Activated naive CD4-positive, alpha-beta T cell treated with anti-CD3 and anti-CD28 coated beads, Interleukin-2, amount 10 ng/mL, durations not matched to agents 7 days and 5 days (primary cell): ENCODE measurements around the gene ISOC1.

Experiments
- CTCF ChIA-PET: fragments of 350-600 bp; sonication (Branson Sonifier 250); formaldehyde crosslinking; loops from one replicate; lab custom pipeline; 2021; ENCODE audit warnings: antibody characterized with exemption; lab: Charles Lee
- DNase-seq: peaks from one replicate; pipeline ENCODE4 v3.0.0-alpha.2; 2020
- H3K27ac Mint-ChIP-seq: one replicate; pipeline ENCODE4 v1.8.0; 2021; ENCODE audit warnings: mild to moderate bottlenecking, moderate library complexity, mixed read lengths
- H3K27me3 Mint-ChIP-seq: one replicate; pipeline ENCODE4 v1.8.0; 2021; ENCODE audit warnings: mild to moderate bottlenecking, mixed read lengths
- H3K36me3 Mint-ChIP-seq: one replicate; pipeline ENCODE4 v1.8.0; 2021; ENCODE audit warnings: mixed read lengths
- H3K4me1 Mint-ChIP-seq: one replicate; pipeline ENCODE4 v1.8.0; 2021; ENCODE audit warnings: mixed read lengths
- H3K4me3 Mint-ChIP-seq: one replicate; pipeline ENCODE4 v1.8.0; 2021; ENCODE audit warnings: mild to moderate bottlenecking, moderate library complexity, mixed read lengths
- H3K9me3 Mint-ChIP-seq: one replicate; pipeline ENCODE4 v1.8.0; 2021; ENCODE audit warnings: mixed read lengths

The ISOC1 gene

GRCh38 chr5:129077433-129078075 lies 17.0 kb upstream of the ISOC1 start:
- H3K4me3 Mint-ChIP-seq: no peak overlapping the region
- H3K4me1 Mint-ChIP-seq: no peaks in the 10 kb centered on the region
- no peaks in the 10 kb centered on the region for H3K36me3 Mint-ChIP-seq
- CTCF ChIA-PET: no interaction called here
- no peak overlapping the region for H3K27ac Mint-ChIP-seq
- no peaks in the 10 kb centered on the region for H3K9me3 Mint-ChIP-seq
- no peaks in the 10 kb centered on the region for H3K27me3 Mint-ChIP-seq
- DNase-seq: no peak

- Mint-ChIP-seq H3K27me3 (no peaks in the 10 kb centered on the region), H3K4me3 (no peak overlapping the region), H3K4me1 (no peaks in the 10 kb centered on the region), H3K9me3 (no peaks in the 10 kb centered on the region), H3K27ac (no peak overlapping the region), H3K36me3 (no peaks in the 10 kb centered on the region)
- no peak for DNase-seq
- CTCF ChIA-PET: no interaction called here
These were observed 16.3 kb upstream of the ISOC1 start for GRCh38 chr5:129078247-129078646.

- Mint-ChIP-seq H3K27me3 (no peaks in the 10 kb centered on the region), H3K9me3 (no peaks in the 10 kb centered on the region), H3K4me3 (no peak overlapping the region), H3K36me3 (no peaks in the 10 kb centered on the region), H3K4me1 (no peaks in the 10 kb centered on the region), H3K27ac (no peak overlapping the region)
- DNase-seq: no peak
- CTCF ChIA-PET: no interaction called here
These were observed 15.9 kb upstream of the ISOC1 start for GRCh38 chr5:129078660-129079059.

- H3K4me3 Mint-ChIP-seq: no peak overlapping the region
- no peaks in the 10 kb centered on the region for H3K9me3 Mint-ChIP-seq
- H3K27ac Mint-ChIP-seq: no peak overlapping the region
- H3K4me1 Mint-ChIP-seq: no peaks in the 10 kb centered on the region
- H3K36me3 Mint-ChIP-seq: no peaks in the 10 kb centered on the region
- H3K27me3 Mint-ChIP-seq: no peaks in the 10 kb centered on the region
- no peak for DNase-seq
- CTCF ChIA-PET: no interaction called here
These were observed 15.1 kb upstream of the ISOC1 start for GRCh38 chr5:129079496-129079895.

- Mint-ChIP-seq H3K27ac (no peak overlapping the region), H3K4me1 (no peaks in the 10 kb centered on the region), H3K9me3 (no peaks in the 10 kb centered on the region), H3K27me3 (no peaks in the 10 kb centered on the region), H3K4me3 (no peak overlapping the region), H3K36me3 (no peaks in the 10 kb centered on the region)
- no peak for DNase-seq
- CTCF ChIA-PET: no interaction called here
These were observed 13.8 kb upstream of the ISOC1 start for GRCh38 chr5:129080766-129081165.

- H3K9me3 Mint-ChIP-seq: no peaks in the 10 kb centered on the region
- peaks cover 7% of the 10 kb centered on the region for H3K27me3 Mint-ChIP-seq
- H3K27ac Mint-ChIP-seq: no peak overlapping the region
- CTCF ChIA-PET: interaction anchor here (0.7 kb wide), 1 partner anchor 188 kb away, joined by 3 read pairs; no protein-coding TSS in a partner anchor
- no peaks in the 10 kb centered on the region for H3K36me3 Mint-ChIP-seq
- no peaks in the 10 kb centered on the region for H3K4me1 Mint-ChIP-seq
- H3K4me3 Mint-ChIP-seq: no peak overlapping the region
- no peak for DNase-seq
These were observed 12.1 kb upstream of the ISOC1 start for GRCh38 chr5:129082225-129083136.

GRCh38 chr5:129094924-129095899 lies 663 bp downstream of the ISOC1 start:
- Mint-ChIP-seq H3K27ac (peak overlapping the region; percentile 73), H3K36me3 (no peaks in the 10 kb centered on the region), H3K27me3 (peaks cover 10% of the 10 kb centered on the region), H3K4me3 (peak overlapping the region; percentile 85), H3K4me1 (peaks cover 30% of the 10 kb centered on the region), H3K9me3 (no peaks in the 10 kb centered on the region)
- CTCF ChIA-PET: interaction anchor here (0.7 to 2.1 kb wide), 8 partner anchors 8 to 189 kb away, joined by 3 to 11 read pairs (median 4); no protein-coding TSS in a partner anchor
- DNase-seq: peak; percentile 69

- Mint-ChIP-seq H3K27ac (no peak overlapping the region), H3K4me1 (peaks cover 30% of the 10 kb centered on the region), H3K27me3 (peaks cover 4% of the 10 kb centered on the region), H3K36me3 (no peaks in the 10 kb centered on the region), H3K4me3 (peak overlapping the region; percentile 31), H3K9me3 (no peaks in the 10 kb centered on the region)
- CTCF ChIA-PET: interaction anchor here (0.9 to 1.0 kb wide), 2 partner anchors 15 to 27 kb away, joined by 3 to 4 read pairs; no protein-coding TSS in a partner anchor
- no peak for DNase-seq
These were observed 1.9 kb downstream of the ISOC1 start for GRCh38 chr5:129096382-129096991.

GRCh38 chr5:129097498-129098296 lies 3.1 kb downstream of the ISOC1 start:
- Mint-ChIP-seq H3K4me1 (peaks cover 30% of the 10 kb centered on the region), H3K36me3 (no peaks in the 10 kb centered on the region), H3K4me3 (no peak overlapping the region), H3K27ac (no peak overlapping the region), H3K9me3 (no peaks in the 10 kb centered on the region), H3K27me3 (peaks cover 4% of the 10 kb centered on the region)
- CTCF ChIA-PET: interaction anchor here (1.0 kb wide), 1 partner anchor 14 kb away, joined by 3 read pairs; no protein-coding TSS in a partner anchor
- no peak for DNase-seq

- no peak overlapping the region for H3K4me3 Mint-ChIP-seq
These were observed 4.1 kb downstream of the ISOC1 start for GRCh38 chr5:129098488-129099183.

GRCh38 chr5:129099184-129099569 lies 4.6 kb downstream of the ISOC1 start:
- CTCF ChIA-PET: interaction anchor here (0.8 to 1.6 kb wide), 2 partner anchors 27 to 32 kb away, joined by 3 to 8 read pairs; no protein-coding TSS in a partner anchor

More at GRCh38 chr5:129098488-129099183, 4.1 kb downstream of the ISOC1 start:
- no peak for DNase-seq
- Mint-ChIP-seq H3K27ac (no peak overlapping the region), H3K36me3 (no peaks in the 10 kb centered on the region), H3K4me1 (peaks cover 30% of the 10 kb centered on the region), H3K27me3 (peaks cover 4% of the 10 kb centered on the region), H3K9me3 (no peaks in the 10 kb centered on the region)
- CTCF ChIA-PET: interaction anchor here (0.8 to 1.6 kb wide), 2 partner anchors 27 to 32 kb away, joined by 3 to 8 read pairs; no protein-coding TSS in a partner anchor

GRCh38 chr5:129101794-129102193 lies 7.2 kb downstream of the ISOC1 start:
- Mint-ChIP-seq H3K36me3 (peaks cover 10% of the 10 kb centered on the region), H3K27ac (no peak overlapping the region), H3K9me3 (no peaks in the 10 kb centered on the region), H3K4me3 (no peak overlapping the region), H3K4me1 (peaks cover 14% of the 10 kb centered on the region), H3K27me3 (no peaks in the 10 kb centered on the region)
- CTCF ChIA-PET: no interaction called here
- no peak for DNase-seq

More at GRCh38 chr5:129099184-129099569, 4.6 kb downstream of the ISOC1 start:
- Mint-ChIP-seq H3K4me1 (peaks cover 28% of the 10 kb centered on the region), H3K27ac (no peak overlapping the region), H3K9me3 (no peaks in the 10 kb centered on the region), H3K4me3 (no peak overlapping the region), H3K27me3 (peaks cover under 1% of the 10 kb centered on the region), H3K36me3 (no peaks in the 10 kb centered on the region)
- no peak for DNase-seq
